ENCODE results near the gene STYXL2.

The STYXL2 gene

DNA sequence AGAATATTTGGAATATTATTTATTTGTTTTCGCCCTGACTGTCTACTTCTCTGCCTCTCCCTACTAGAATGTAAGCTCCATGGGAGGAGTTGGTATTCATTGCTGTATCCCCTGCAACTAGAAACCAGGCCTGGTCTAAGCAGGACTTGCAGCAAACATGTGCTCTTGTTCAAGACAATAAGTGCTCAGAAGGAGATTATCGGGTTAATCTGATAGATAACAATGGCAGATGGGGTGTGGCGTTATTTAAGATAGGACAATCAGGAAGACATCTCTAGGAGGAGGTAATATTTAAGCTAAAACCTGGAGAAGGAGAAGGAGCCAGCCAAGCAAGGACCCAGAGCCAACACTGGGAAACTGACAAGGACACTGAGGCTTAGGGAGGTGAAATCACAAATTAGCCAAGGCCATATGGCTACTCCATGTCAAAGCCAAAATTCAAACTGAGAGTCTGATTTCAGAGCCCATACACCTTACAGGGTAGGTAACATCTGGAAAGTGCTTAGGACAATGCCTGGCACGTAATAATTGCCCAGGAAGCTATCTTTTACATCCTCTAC lies 41.5 kb downstream of the STYXL2 start:
- no peaks in the 10 kb centered on the region for H3K9me3 ChIP-seq (ENCODE audit: severe bottlenecking)
- DNase-seq (ENCODE audit: low spot score) (no peak), ATAC-seq (ENCODE audit: low read depth) (no peak)
- TF ChIP-seq, protein P1, sequence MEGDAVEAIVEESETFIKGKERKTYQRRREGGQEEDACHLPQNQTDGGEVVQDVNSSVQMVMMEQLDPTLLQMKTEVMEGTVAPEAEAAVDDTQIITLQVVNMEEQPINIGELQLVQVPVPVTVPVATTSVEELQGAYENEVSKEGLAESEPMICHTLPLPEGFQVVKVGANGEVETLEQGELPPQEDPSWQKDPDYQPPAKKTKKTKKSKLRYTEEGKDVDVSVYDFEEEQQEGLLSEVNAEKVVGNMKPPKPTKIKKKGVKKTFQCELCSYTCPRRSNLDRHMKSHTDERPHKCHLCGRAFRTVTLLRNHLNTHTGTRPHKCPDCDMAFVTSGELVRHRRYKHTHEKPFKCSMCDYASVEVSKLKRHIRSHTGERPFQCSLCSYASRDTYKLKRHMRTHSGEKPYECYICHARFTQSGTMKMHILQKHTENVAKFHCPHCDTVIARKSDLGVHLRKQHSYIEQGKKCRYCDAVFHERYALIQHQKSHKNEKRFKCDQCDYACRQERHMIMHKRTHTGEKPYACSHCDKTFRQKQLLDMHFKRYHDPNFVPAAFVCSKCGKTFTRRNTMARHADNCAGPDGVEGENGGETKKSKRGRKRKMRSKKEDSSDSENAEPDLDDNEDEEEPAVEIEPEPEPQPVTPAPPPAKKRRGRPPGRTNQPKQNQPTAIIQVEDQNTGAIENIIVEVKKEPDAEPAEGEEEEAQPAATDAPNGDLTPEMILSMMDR (IDR thresholded peaks at IDR 0.05; ENCODE audit: poor library complexity, severe bottlenecking), result no peak
- H3K36me3 ChIP-seq (ENCODE audit: low read depth), result no peaks in the 10 kb centered on the region
- peaks cover 6% of the 10 kb centered on the region for H3K4me1 ChIP-seq (ENCODE audit: insufficient read depth, poor library complexity, severe bottlenecking)
- H3K27ac ChIP-seq (ENCODE audit: poor library complexity, severe bottlenecking), result peak overlapping the region; percentile 37
- no peak overlapping the region for H3K4me3 ChIP-seq (ENCODE audit: severe bottlenecking)
- no peaks in the 10 kb centered on the region for H3K27me3 ChIP-seq (ENCODE audit: insufficient read depth, poor library complexity, severe bottlenecking)

DNA sequence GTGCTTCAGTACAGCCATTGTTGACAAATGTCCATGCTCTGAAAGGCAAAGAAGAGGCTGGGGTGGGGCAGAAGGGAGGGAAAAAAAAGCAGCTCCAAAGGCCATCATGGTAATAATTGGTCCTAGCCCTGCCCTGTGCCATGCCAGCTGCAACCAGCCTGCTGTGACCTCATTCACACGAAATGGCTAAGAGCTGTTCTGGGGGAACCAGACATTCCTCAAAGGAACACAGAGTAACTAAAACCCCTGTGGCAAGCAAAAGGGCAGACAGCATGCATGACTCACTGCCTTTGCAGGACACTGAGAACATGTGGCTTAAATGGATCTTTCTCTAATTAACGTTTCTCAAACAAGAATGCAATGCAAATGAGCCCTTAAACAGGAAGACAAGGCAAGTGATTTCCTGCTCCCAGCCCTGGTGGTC lies 42.3 kb downstream of the STYXL2 start:
- Histone ChIP-seq H3K27ac (ENCODE audit: poor library complexity, severe bottlenecking) (peak overlapping the region; percentile 37), H3K4me3 (ENCODE audit: severe bottlenecking) (no peak overlapping the region), H3K4me1 (ENCODE audit: insufficient read depth, poor library complexity, severe bottlenecking) (peaks cover 6% of the 10 kb centered on the region), H3K27me3 (ENCODE audit: insufficient read depth, poor library complexity, severe bottlenecking) (no peaks in the 10 kb centered on the region), H3K36me3 (ENCODE audit: low read depth) (no peaks in the 10 kb centered on the region), H3K9me3 (ENCODE audit: severe bottlenecking) (no peaks in the 10 kb centered on the region)
- DNase-seq (ENCODE audit: low spot score) (no peak), ATAC-seq (ENCODE audit: low read depth) (peak; percentile 92)
- TF ChIP-seq, protein P1 (IDR thresholded peaks at IDR 0.05; ENCODE audit: poor library complexity, severe bottlenecking), result no peak

DNA sequence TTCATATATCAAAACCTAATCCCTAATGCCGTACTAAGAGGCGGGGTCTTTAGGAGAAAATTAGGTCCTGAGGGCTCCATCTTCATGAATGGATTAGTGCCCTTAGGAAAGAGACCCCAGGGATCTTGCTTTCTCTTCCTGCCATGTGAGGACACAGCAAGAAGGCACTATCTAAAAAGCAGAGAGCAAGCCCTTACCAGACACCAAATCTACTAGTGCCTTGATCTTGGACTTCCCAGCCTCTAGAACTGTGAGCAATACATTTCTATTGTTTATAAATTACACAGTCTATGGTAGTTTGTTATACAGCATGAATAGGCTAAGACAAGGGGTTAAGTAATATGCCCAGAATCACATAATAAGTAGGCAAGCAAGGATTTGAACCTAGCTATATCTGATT lies 42.9 kb downstream of the STYXL2 start:
- no peak for DNase-seq (ENCODE audit: low spot score)
- ATAC-seq (ENCODE audit: low read depth), result no peak
- no peaks in the 10 kb centered on the region for H3K27me3 ChIP-seq (ENCODE audit: insufficient read depth, poor library complexity, severe bottlenecking)

DNA sequence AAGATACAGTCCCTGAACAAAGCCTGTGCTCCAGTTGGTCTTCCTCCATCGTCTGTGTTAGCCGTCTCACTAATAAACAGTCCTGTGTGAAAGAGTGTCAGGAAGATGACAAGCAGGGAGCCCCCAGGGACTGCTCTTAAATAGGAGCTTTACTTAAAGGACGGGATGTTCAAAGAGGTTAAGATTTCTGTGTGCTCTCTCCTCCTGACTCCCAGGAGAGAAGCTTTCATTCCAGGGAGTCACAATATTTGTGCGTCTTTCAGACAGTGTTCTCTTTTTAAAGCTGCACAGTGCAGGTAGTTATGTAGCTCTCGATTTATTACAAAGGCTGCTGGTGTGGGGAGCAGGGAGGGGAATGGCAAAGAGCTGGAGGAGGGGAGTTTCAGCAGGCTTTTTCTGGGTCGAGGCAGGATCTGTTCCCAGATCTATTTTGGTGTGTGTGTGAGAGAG lies 43.5 kb downstream of the STYXL2 start:
- TF ChIP-seq, protein P1 (IDR thresholded peaks at IDR 0.05; ENCODE audit: poor library complexity, severe bottlenecking), result no peak
- Histone ChIP-seq H3K9me3 (ENCODE audit: severe bottlenecking) (no peaks in the 10 kb centered on the region), H3K27ac (ENCODE audit: poor library complexity, severe bottlenecking) (no peak overlapping the region), H3K4me3 (ENCODE audit: severe bottlenecking) (no peak overlapping the region), H3K4me1 (ENCODE audit: insufficient read depth, poor library complexity, severe bottlenecking) (peaks cover 6% of the 10 kb centered on the region), H3K27me3 (ENCODE audit: insufficient read depth, poor library complexity, severe bottlenecking) (no peaks in the 10 kb centered on the region), H3K36me3 (ENCODE audit: low read depth) (no peaks in the 10 kb centered on the region)
- DNase-seq (ENCODE audit: low spot score) (no peak), ATAC-seq (ENCODE audit: low read depth) (no peak)

More for the DNA sequence above, 42.9 kb downstream of the STYXL2 start:
- H3K36me3 ChIP-seq (ENCODE audit: low read depth), result no peaks in the 10 kb centered on the region
- TF ChIP-seq, protein P1 (IDR thresholded peaks at IDR 0.05; ENCODE audit: poor library complexity, severe bottlenecking), result no peak
- H3K27ac ChIP-seq (ENCODE audit: poor library complexity, severe bottlenecking), result peak overlapping the region; percentile 37
- H3K4me1 ChIP-seq (ENCODE audit: insufficient read depth, poor library complexity, severe bottlenecking), result peaks cover 6% of the 10 kb centered on the region
- H3K4me3 ChIP-seq (ENCODE audit: severe bottlenecking), result no peak overlapping the region
- H3K9me3 ChIP-seq (ENCODE audit: severe bottlenecking), result no peaks in the 10 kb centered on the region

DNA sequence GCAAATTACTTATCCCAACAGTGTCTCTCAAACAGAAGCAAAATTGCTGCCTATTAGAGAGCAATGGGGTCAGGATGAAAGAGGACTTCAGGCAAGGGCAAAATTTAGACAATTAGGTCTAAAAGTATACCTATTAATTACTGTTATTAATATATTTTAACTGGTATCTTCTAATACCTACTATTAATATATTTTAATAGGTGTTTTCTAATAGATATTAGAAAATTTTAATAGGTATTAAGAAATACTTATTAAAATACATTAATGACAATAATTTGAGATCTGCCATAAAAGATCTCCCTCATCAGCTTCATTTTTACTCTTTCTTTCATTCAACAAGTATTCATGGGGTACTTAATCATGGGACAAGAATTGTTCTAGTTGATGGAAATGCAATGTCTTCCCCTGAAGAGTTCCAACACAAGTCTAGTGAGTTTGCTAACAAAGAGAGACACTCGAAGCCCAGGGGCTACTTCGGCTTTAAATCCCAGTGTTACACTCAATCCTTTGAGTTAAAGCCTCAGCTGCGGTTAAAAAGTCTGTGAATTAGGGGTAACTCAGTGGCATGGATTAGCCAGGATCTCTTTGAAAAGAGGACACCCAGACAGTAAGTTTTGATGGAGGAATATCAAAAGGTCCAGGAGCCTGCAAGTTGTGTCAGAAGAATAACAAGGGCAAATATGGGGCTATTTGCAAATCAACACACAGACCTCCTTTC lies 44.1 kb downstream of the STYXL2 start:
- no peak overlapping the region for H3K27ac ChIP-seq (ENCODE audit: poor library complexity, severe bottlenecking)
- DNase-seq (ENCODE audit: low spot score), result no peak
- H3K36me3 ChIP-seq (ENCODE audit: low read depth), result no peaks in the 10 kb centered on the region
- H3K9me3 ChIP-seq (ENCODE audit: severe bottlenecking), result no peaks in the 10 kb centered on the region
- ATAC-seq (ENCODE audit: low read depth), result no peak
- H3K27me3 ChIP-seq (ENCODE audit: insufficient read depth, poor library complexity, severe bottlenecking), result no peaks in the 10 kb centered on the region
- H3K4me3 ChIP-seq (ENCODE audit: severe bottlenecking), result no peak overlapping the region
- H3K4me1 ChIP-seq (ENCODE audit: insufficient read depth, poor library complexity, severe bottlenecking), result peaks cover 6% of the 10 kb centered on the region
- TF ChIP-seq, protein P1 (IDR thresholded peaks at IDR 0.05; ENCODE audit: poor library complexity, severe bottlenecking), result no peak
